Hematopoietic multipotent progenitor cell treated with erythropoietin and hydrocortisone succinate and interleukin-3 and kit ligand, for 4 days (in vitro differentiated cells): ENCODE results near the gene RALB.

Experiments used
- DNase-seq: peaks from one replicate; pipeline ENCODE4 v3.0.0-alpha.2; 2015

The RALB gene

GRCh38 chr2:120269076-120269744 lies 16.6 kb downstream of the RALB start:
- peak; percentile 41 for DNase-seq

GRCh38 chr2:120269816-120270215 lies 17.2 kb downstream of the RALB start:
- peak; percentile 41 for DNase-seq

DNA sequence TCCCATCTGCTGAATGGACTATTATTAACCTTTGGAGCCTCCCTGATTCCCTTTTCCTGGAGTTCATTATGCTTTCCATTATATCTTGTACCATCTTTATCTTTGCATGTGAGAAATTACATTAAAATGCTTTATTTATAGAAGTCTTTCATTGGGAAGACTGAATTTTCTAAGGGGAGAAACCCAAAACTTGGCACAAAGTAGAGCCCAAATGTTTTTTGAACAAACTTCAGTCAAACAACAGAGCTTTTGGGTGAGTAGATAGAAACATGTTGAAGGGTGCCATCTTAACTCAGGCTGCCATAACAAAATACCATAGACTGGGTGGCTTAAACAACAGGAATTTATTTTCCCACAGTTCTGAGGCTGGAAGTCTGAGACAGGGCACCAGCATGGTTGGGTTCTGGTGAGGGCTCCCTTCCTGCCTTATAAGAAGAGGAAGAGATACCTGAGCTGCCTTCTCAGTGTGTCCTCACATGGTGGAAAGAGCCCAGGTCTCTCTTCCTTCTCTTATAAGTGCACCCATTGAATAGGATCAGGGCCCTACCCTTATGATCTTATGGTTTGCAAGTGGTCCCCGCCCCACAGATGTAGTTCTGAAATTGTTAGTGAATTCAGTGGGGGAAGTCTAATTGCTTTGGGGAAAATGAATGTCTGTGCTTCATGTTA lies 19.2 kb downstream of the RALB start:
- no peak for DNase-seq

DNA sequence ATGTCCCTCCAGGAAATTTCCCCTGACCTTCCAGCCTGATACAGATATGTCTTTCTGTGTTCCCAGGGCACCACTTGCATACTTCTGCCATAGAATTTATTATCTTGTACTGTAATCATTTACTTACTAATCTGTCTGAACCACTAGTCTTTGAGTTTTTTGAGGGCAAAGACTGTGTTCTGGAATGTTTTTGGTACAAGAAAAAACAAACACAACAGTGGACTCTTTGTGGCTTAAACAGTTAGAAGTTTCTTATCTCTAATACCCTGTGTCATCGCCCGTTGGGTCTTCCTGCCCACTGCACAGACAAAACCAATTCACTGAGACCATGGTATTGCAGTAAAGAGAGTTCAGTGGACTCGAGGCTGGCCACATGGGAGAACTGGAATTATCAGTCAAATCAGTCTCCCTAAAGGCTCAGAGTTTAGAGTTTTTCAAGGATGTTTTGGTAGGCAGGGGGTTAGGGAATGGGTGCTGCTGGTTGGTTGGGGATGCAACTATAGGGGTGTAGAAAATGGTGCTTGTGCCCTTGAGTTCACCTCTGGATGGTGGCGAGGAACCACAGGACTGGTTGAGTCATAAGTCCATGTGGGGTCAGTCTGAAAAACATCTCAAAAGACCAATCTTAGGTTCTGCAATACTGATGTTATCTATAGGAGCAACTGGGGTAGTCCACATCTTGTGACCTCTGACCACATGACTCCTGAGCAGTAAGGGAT lies 20.3 kb downstream of the RALB start:
- DNase-seq, result no peak

GRCh38 chr2:120275617-120276400 lies 23.2 kb downstream of the RALB start:
- DNase-seq, result no peak

- DNase-seq, result no peak
These were observed 25.0 kb downstream of the RALB start for GRCh38 chr2:120277505-120278205.

GRCh38 chr2:120278901-120279300 lies 26.2 kb downstream of the RALB start:
- DNase-seq, result no peak

GRCh38 chr2:120279708-120280107 lies 27.1 kb downstream of the RALB start:
- DNase-seq, result no peak

DNA sequence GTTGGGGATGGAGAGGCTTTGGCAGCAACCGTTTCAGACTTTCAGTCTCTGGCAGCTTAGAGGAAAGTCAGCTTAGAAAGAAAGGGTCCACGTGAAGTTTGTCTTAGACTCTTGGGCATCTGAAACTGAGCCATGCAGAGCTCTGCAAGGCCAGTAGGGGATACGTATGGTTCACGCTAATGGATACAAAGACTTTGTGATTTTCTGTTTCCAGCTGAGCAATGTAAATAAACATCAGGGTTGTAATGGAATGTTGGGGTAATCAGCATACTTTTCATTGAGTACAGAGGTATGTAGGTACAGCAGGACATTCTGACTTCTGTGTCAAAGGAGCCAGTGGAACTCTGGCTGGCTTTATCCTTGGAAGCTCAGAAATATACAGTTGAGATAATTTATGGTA lies 31.0 kb downstream of the RALB start:
- DNase-seq, result no peak

DNA sequence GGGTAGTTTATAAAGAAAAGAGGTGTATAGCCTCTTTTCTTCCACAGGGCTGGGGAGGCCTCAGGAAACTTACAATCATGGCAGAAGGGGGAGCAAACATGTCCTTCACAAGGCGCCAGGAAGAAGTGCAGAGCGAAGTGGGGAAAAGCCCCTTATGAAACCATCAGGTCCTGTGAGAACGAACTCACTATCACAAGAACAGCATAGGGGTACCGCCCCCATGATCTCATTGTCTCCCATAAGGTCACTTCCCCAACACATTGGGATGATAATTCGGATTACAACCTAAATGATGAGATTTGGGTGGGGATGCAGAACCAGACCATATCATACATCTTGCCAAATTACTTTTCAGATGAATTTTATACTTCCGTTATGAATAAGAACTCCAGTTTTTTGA lies 32.4 kb downstream of the RALB start:
- DNase-seq, result no peak

- no peak for DNase-seq
These were observed 34.7 kb downstream of the RALB start for GRCh38 chr2:120287183-120288015.

DNA sequence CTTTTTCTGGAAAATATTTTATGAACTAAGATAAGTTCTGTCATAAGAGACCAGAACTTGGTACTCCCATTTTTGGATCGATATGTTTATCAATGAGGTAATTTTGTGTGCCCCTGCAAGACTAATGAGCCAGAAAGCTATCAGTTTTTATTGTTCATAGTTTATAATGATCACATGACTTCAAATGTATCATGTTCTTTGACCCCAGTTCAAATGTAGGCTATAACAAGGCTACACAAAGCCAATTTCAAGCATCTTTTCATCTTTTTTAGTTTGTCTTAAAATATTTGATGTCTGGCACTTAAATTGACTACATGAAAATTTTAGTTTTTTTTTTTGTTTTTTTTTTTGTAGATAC lies 35.3 kb downstream of the RALB start:
- no peak for DNase-seq

- DNase-seq, result no peak
These were observed 36.7 kb downstream of the RALB start for GRCh38 chr2:120289221-120289906.

DNA sequence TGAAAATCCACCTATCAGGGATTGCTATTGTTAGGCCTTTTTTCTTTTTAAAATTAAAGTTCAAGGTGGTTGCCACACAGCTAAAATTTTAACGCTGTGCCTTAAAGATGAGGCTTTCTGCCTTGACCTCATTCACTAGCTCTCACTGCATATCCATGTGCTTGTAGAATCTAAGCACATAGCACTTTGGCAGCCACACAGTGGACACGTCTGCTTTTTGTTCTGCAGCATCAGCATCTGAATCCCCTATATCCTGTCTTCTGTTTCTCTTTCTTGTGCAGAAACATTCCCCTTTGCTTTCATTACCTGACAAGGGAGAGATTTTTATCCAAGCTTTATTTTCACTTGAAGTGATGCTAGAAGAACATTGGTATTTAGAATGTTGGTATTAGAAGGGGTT lies 38.1 kb downstream of the RALB start:
- no peak for DNase-seq

GRCh38 chr2:120291401-120292311 lies 39.0 kb downstream of the RALB start:
- peak; percentile 95 for DNase-seq

DNA sequence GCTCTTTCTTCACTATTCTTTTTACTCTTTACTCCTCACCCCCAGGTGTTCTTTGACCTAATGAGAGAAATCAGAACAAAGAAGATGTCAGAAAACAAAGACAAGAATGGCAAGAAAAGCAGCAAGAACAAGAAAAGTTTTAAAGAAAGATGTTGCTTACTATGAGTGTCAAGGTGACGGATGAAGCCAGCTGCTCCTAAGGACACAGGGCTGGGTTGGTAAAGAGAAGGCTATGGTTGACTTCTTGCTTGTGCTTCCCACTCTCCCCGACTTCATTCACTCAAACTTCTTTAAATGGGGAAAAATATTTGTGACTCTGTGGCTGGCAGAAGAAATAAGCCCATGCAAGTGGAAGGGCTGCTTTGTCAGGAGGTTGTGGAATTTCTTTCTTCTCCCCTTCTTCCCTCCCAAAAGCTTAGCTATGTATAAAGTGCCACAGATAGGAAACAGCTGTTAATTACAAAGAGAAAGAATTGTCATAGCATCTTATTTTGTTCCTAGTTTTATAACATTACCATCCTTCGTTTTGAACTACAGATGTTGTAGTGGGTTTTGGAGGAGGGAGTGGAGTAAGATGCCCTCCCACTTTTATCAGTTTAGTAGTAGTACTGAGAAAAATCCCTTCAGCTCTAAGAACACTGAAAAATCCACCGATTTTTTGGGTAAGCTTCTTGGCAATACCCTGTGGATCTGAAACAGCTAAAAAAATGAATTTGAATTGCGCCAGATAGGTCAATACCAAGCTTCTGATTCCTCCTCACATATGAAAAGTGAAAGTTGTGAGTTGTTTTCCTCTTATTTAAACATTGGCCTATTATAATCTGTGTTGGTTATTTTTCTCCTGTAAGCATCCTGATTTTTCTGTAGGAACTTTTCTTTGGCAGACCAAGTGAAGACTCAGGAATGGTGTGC lies 40.7 kb downstream of the RALB start:
- no peak for DNase-seq

DNA sequence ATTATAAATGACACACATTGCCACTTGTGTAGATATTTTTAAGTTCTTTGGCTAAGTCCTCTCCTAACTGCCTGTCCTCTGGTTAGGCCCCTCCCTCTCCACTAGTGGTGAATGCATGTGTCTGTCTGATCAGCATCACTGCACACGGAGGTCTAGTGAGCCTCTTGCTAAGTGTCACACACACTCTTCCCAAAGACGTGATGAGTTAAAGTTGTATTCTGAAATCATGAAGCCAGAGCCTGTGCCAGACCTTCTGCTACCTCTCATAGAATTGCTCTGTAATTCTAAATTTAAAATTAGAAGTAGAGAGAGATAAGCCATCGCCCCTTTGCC lies 41.3 kb downstream of the RALB start:
- DNase-seq, result no peak

DNA sequence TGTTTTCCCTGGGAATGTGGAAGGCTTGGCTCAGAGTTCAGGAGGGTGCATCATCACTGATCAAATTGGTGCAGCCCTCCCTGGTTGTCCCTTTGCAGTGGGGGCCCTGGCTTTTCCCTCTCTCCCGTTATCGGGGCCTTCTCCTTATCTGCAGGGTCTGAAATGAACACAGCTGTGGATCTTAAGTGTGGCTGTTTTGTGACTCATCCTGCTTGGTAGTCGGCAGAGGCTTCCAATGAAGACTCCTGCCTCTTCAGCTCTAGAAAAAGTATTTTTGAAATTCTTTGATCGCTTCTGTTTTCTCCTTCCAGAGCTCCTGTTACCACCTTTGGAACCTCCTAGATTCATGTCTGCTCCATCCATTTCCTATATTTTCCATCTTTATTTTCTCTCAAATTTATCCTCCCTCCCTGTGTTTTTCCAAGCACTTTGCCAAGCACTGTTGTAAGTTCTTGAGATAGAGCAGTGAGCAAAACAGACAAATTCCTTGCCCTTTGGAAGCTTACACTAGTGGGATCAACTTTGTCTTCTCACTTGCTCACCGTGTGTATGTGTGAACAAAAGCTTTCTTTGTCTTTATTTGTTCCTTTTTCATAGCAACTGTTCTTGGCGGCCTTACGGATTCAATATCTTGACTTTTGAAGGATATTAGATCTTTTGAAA lies 45.7 kb downstream of the RALB start:
- no peak for DNase-seq

DNA sequence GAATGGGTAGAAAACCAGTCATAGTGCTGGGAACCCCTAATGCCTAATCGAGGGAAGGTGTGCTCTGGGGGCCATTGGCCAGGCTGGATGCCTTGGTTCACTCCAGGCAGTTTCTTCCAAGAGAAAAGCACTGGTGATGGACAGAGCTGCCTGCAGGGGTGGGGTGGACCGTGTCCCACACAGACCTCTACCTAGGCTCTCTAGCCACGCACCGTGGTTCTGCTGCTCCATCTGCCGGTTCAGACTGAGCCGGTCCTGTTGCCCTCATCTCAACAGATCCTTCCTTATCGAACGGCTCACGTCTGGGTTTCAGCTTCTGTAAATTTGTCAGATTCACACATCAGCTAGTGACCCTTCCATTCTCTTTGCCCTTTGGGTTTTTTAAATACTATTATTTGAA lies 46.4 kb downstream of the RALB start:
- no peak for DNase-seq
